AG04450 (cell line): ENCODE results near the gene HMOX1. TPM values are rescaled to one million over a fixed set of nuclear protein-coding genes. Genes with fewer than 3 reads are reported as not detected.

Experiments used
- CTCF ChIA-PET: fragments of 300-600, 350-600 bp; formaldehyde crosslinking; extraction: SDS; loops from one replicate; lab custom pipeline; 2022; ENCODE audit warnings: antibody characterized with exemption, inconsistent platforms; lab: Charles Lee
- POLR2A ChIA-PET: fragments of 350-600 bp; formaldehyde crosslinking; extraction: SDS; loops from one replicate; lab custom pipeline; 2021; ENCODE audit warnings: antibody characterized with exemption, inconsistent platforms; lab: Yijun Ruan, JAX
- DNase-seq: peaks from one replicate; pipeline ENCODE4 v3.0.0-alpha.2; 2011; ENCODE audit warnings: low read depth, low spot score
- H3K27ac ChIP-seq: one replicate; pipeline ENCODE4 v1.5.1; 2012; ENCODE audit warnings: low read depth, low read length, control low read depth
- H3K27me3 ChIP-seq: one replicate; pipeline ENCODE4 v1.6.0; 2012; ENCODE audit warnings: low read length; ENCODE audit not compliant: control insufficient read depth, insufficient read depth
- H3K4me3 ChIP-seq: 2 replicates; pipeline ENCODE4 v1.5.1; 2011; ENCODE audit warnings: mild to moderate bottlenecking, low read depth, low read length, control low read depth
- H3K9me3 ChIP-seq: 2 replicates; pipeline ENCODE4 v1.5.1; 2012; ENCODE audit warnings: low read length; ENCODE audit not compliant: control insufficient read depth, insufficient read depth
- CTCF ChIP-seq: IDR thresholded peaks from 2 replicates; pipeline ENCODE4 v1.5.1; 2011; ENCODE audit warnings: low read depth, low read length, control low read depth, inconsistent platforms
- polyA plus RNA-seq: library from polyadenylated mRNA; depleted of rRNA; stranded (reverse); fragments of >200 nt; gene quantifications from 2 replicates; pipeline ENCODE4 v1.2.3, GENCODE V29; 2011

Gene HMOX1
- polyA plus RNA-seq, 1 experiment = 55.2 TPM

DNA sequence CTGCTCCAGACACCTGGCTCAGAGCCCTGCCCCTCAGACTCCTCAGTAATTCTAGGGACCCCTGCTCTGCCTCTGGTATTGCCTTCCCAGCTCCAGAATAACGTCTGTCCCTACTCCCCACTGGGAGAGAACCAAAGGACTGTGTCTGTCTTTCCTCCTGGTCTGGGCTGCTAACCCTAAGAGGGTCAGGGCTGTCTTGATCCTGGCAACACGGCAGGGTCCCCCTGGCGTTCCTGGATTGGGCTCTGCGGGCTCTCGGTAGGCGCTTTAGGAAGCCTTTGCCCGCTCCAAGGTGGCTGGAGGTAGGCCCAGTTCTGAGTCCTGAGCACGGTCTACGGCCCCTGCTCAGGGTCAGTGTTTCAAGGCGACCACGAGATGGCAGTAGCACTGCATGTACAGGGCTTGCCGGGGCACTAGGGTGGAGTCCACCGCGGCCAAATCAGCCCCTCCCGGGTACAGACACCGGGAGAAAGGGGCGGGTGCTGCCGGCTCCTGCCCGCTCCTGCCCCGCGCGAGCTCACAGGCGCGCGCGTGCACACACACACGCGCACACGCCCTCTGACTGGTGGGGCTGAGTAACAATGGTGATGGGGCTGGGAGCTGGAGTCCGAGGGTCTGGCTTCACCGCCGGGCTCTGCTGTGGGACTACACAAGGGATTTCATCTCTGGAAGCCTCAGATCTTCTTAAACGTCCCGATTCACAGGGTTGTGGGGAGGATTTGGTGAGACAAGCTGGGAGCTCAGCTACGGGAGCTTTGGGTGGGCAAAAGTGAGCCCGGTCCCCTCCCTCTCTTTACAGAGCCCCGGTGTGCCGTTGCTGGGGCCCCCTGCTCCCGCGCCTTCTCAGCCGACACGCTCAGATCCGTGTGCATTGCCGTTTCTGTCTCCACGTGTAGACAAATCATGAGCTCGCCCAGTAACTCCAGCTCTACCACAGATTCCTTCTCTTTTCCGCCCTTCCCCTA, 30.1 kb upstream of the HMOX1 start:
- peak; percentile 74 for TF ChIP-seq CTCF
- peak overlapping the region; percentile 48 for H3K27ac ChIP-seq
- POLR2A ChIA-PET = interaction anchor here (0.5 to 1.4 kb wide), 9 partner anchors 13 to 355 kb away, joined by 3 to 20 read pairs (median 4); partner anchors contain the start of genes HMOX1 and TOM1
- no peaks in the 10 kb centered on the region for H3K27me3 ChIP-seq
- no peaks in the 10 kb centered on the region; the same call in 1 of the 2 replicates for H3K9me3 ChIP-seq
- peak overlapping the region; percentile 67 for H3K4me3 ChIP-seq
- peak; percentile 85 for DNase-seq
- CTCF ChIA-PET = interaction anchor here (0.5 to 2.6 kb wide), 25 partner anchors 9 to 774 kb away, joined by 3 to 27 read pairs (median 3); no protein-coding TSS in a partner anchor

DNA sequence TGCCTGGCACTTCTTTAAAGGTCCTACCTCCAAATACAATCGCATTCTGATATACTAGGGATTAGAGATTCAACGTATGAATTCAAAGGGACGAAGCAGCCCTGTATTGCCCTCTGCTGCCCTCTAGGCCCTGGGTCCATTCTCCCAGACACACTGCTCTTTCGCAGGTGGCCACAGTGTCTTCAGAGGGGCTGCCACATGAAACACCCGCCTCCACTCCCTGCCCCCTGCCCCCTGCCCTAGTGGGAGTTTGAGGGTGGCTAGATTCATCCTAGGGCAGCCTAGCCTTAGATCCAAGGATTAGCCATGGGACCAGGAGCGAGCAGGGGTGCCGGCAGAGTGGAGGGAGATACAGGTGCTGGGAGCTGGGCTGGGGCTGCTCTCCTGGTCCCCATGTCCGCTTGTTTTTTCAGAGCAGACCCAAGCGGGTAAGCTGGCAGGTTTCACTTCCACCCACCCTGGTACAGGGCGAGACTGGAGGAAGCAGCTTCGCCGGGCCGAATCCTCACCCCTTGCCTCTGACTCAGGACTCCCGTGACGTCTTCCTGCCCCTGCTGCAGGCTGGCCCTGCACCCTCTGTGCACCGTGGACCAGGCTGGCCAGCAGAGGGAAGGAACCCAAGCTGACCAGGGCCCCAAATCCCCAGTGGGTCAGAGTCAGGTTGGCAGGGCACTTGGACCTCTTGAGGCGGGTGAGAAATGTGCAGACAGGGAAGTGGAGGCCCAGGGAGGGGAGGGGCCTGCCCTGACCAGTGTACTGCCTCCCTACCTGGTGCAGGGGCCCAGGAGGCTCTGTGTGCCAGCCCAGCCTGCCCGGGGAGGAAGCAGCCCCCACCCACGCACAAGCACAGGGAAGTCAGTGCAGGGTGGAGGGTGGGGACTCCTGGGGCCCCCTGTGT, 28.4 kb upstream of the HMOX1 start:
- CTCF ChIA-PET = interaction anchor here (0.7 to 2.6 kb wide), 3 partner anchors 55 to 480 kb away, joined by 3 to 12 read pairs (median 5); no protein-coding TSS in a partner anchor
- no peak overlapping the region for H3K4me3 ChIP-seq
- no peak for DNase-seq
- TF ChIP-seq CTCF = 0 out of 2 replicates have a peak, but pooled peaks have one; percentile 11
- no peaks in the 10 kb centered on the region for H3K27me3 ChIP-seq
- no peaks in the 10 kb centered on the region; the same call in 1 of the 2 replicates for H3K9me3 ChIP-seq
- POLR2A ChIA-PET = no interaction called here
- H3K27ac ChIP-seq = no peak overlapping the region

DNA sequence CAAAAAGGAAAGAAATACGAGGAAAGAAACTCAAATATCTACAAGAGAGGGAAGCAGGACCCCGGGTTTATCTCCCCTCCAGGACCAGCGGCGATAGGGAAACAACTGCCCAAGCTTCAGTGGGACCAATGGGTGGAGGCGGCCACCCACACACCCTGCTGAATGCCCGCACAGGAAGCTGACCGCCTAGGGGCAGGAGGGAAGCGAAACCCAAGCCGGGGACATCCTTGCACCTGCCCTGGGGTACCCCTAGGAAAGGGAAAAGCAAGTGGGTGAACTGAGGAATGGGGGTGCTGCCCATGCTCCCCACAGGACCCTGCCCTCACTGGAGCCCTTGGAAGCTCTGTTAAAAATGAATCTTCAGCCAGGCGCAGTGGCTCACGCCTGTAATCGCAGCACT, 27.6 kb upstream of the HMOX1 start:
- Histone ChIP-seq H3K27me3 (no peaks in the 10 kb centered on the region), H3K27ac (no peak overlapping the region), H3K4me3 (no peak overlapping the region), H3K9me3 (no peaks in the 10 kb centered on the region)
- ChIA-PET CTCF (no interaction called here), POLR2A (no interaction called here)
- no peak for TF ChIP-seq CTCF
- no peak for DNase-seq

DNA sequence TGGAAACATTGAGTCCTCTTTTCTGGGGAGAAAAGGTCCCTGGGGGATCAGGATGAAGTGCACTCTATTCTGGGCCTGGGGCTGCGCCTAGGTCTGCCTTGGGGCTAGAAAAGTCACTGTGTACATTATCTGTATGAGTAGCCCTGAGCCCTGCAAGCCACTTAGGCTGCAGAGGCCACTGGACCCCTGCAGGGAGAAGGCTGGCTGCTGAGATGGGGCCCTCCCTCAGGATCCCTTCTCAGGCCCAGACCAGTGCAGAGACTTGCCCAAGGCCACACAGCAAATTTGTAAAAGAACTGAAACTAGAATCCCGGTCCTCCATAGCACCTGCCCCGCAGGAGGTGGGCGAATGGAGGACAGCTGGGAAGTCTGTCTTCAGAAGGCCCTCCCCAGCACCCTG, 26.8 kb upstream of the HMOX1 start:
- no peak for TF ChIP-seq CTCF
- no peak overlapping the region for H3K27ac ChIP-seq
- no peaks in the 10 kb centered on the region for H3K27me3 ChIP-seq
- no peak for DNase-seq
- POLR2A ChIA-PET = interaction anchor here (1.0 kb wide), 1 partner anchor 27 kb away, joined by 3 read pairs; the partner anchor contains the start of gene HMOX1
- CTCF ChIA-PET = interaction anchor here (0.6 to 1.5 kb wide), 4 partner anchors 14 to 230 kb away, joined by 3 to 4 read pairs (median 4); no protein-coding TSS in a partner anchor
- H3K9me3 ChIP-seq = no peaks in the 10 kb centered on the region
- H3K4me3 ChIP-seq = no peak overlapping the region
